ENCODE measurements around the gene ARFGEF2.

DNA sequence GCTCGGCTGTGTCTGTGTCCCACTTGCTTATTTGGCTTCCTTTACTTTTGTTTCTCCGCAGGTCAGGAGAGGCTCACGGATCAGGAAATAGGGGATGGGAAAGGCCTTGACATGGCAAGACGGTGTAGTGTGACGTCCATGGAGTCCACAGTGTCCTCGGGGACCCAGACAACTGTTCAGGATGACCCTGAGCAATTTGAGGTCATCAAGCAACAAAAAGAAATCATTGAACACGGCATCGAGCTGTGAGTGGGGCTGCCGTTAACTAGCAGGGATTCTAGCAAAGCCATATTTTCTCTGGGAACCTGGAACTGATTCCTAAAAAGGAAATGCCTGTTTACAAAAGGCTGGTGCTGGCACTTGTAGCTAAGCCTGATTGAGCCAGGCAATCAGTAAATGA is 54.4 kb downstream of the ARFGEF2 start:
- TF ChIP-seq POLR2AphosphoS5 (IDR thresholded peaks at IDR 0.05): no peak
- no peak for TF ChIP-seq CTCF (IDR thresholded peaks at IDR 0.05)
- TF ChIP-seq POLR2A (IDR thresholded peaks at IDR 0.05): no peak
- no peak for TF ChIP-seq EP300 (IDR thresholded peaks at IDR 0.05)

All from stomach (tissue), 4 donors.